Kidney (tissue), 14 donors: ENCODE data around the gene TMEM106A. TPM values are rescaled to one million over a fixed set of nuclear protein-coding genes. Genes with fewer than 3 reads are reported as not detected.

ENCODE experiments used
- DNase-seq, 5 donors: peaks; one replicate each; pipeline ENCODE4 v3.0.0-alpha.2; 2013 to 2020
- FAIRE-seq: peaks from 2 replicates; lab custom pipeline; 2012; peaks lifted over from hg19 to GRCh38; lab: Jason Lieb, UNC
- H3K27ac ChIP-seq, 2 donors: one replicate each; pipeline ENCODE4 v1.7.0; 2013; ENCODE audit warnings: low read depth in 2 of 2, low read length in 2 of 2, inconsistent platforms in 1 of 2
- H3K27me3 ChIP-seq: one replicate; pipeline ENCODE4 v1.7.1; 2013; ENCODE audit warnings: low read length, inconsistent platforms; ENCODE audit not compliant: control insufficient read depth, insufficient read depth
- H3K36me3 ChIP-seq, 3 donors: one replicate each; pipeline versions ENCODE4 v1.7.0 to v1.7.1; 2013; ENCODE audit warnings: low read length in 3 of 3, control low read depth in 1 of 3, inconsistent platforms in 1 of 3; ENCODE audit not compliant: insufficient read depth in 3 of 3, control insufficient read depth in 2 of 3
- H3K4me1 ChIP-seq, 3 donors: one replicate each; pipeline versions ENCODE4 v1.7.0 to v1.7.1; 2013; ENCODE audit warnings: low read length in 3 of 3, inconsistent platforms in 1 of 3, low read depth in 1 of 3; ENCODE audit not compliant: control insufficient read depth in 2 of 3, insufficient read depth in 2 of 3
- H3K4me3 ChIP-seq, 3 donors: one replicate each; pipeline versions ENCODE4 v1.7.0 to v1.8.1; 2013; ENCODE audit warnings: low read length in 3 of 3, control low read depth in 1 of 3, inconsistent platforms in 1 of 3
- H3K9ac ChIP-seq, 3 donors: one replicate each; pipeline versions ENCODE4 v1.7.0 to v1.7.1; 2013; ENCODE audit warnings: low read length in 3 of 3, control low read depth in 1 of 3, inconsistent platforms in 1 of 3
- H3K9me3 ChIP-seq, 3 donors: one replicate each; pipeline versions ENCODE4 v1.7.0 to v1.7.1; 2013; ENCODE audit warnings: low read length in 3 of 3, control low read depth in 1 of 3, inconsistent platforms in 1 of 3; ENCODE audit not compliant: control insufficient read depth in 2 of 3, insufficient read depth in 1 of 3
- intact Hi-C: fragments of 100-400 bp; cut with DNase I; formaldehyde crosslinking; loops from one replicate; pipeline ENCODE4 v1.11.1; 2022
- polyA plus RNA-seq: library from polyadenylated mRNA; stranded (reverse); fragments of 350-450 nt; fragmentation: Illumina TruSeq; extraction: RNeasy Lipid Tissue Mini Kit (QIAGEN cat#74804); gene quantifications from one replicate; pipeline ENCODE4 v1.2.3, GENCODE V29; 2014; ENCODE audit warnings: low read depth, low replicate concordance; ENCODE audit not compliant: insufficient read depth
- total RNA-seq: library from RNA; stranded (reverse); fragmentation: NEBNext Ultra II Directional; extraction: Animal tissue kit (Norgen Biotek cat#: 25700); gene quantifications from one replicate; pipeline ENCODE4 v1.2.1, GENCODE V29; 2021
- TF ChIP-seq, protein P1 (sequence below): IDR thresholded peaks from 3 replicates; pipeline ENCODE4 v1.5.1; 2012; ENCODE audit warnings: mild to moderate bottlenecking, moderate library complexity, borderline replicate concordance; ENCODE audit not compliant: insufficient read depth; ENCODE audit errors: extremely low read depth
- donor health status: control.
- donor health status: control.
- donor health status: control.
- donor health status: control.
- donor health status: control.
- donor health status: DM: yes; HTN: yes; CAD: no.
- donor health status: Normal renal cell carcinoma (clear cell type).

The TMEM106A gene
- total and polyA plus RNA-seq, 2 donors from 2014 or later, result 15.7 to 18.1 TPM

DNA sequence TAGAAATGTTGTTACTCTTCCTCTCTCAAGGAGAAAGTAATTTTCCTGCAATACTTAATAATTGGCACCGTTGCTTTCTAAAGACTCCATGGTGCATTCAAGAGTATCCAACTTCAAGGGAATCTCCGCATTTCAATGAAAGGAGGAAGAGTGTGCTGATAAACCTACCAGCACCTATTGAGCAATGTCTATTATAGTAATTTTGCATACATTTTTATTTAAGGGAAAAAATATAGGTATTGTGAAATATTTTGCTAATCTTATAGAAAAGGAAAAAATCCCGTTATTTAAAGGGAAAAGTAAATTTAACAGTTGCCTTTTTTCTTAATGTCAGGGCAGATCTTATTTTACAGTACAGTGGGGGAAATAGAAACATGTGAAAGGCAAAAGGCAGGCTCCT lies 1.1 kb upstream of the TMEM106A start:
- no peak for FAIRE-seq
- peaks cover 0 to 14% (median 6%) of the 10 kb centered on the region in 3 donors for H3K4me1 ChIP-seq
- H3K9ac ChIP-seq, result no peak overlapping the region
- TF ChIP-seq, protein P1, sequence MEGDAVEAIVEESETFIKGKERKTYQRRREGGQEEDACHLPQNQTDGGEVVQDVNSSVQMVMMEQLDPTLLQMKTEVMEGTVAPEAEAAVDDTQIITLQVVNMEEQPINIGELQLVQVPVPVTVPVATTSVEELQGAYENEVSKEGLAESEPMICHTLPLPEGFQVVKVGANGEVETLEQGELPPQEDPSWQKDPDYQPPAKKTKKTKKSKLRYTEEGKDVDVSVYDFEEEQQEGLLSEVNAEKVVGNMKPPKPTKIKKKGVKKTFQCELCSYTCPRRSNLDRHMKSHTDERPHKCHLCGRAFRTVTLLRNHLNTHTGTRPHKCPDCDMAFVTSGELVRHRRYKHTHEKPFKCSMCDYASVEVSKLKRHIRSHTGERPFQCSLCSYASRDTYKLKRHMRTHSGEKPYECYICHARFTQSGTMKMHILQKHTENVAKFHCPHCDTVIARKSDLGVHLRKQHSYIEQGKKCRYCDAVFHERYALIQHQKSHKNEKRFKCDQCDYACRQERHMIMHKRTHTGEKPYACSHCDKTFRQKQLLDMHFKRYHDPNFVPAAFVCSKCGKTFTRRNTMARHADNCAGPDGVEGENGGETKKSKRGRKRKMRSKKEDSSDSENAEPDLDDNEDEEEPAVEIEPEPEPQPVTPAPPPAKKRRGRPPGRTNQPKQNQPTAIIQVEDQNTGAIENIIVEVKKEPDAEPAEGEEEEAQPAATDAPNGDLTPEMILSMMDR, result no peak
- no peaks in the 10 kb centered on the region for H3K9me3 ChIP-seq
- no peak overlapping the region for H3K4me3 ChIP-seq
- DNase-seq, result no peak
- H3K36me3 ChIP-seq, result peaks cover 2 to 17% (median 7%) of the 10 kb centered on the region in 3 donors
- intact Hi-C loops, result no loop called here
- no peaks in the 10 kb centered on the region for H3K27me3 ChIP-seq
- H3K27ac ChIP-seq, result no peak overlapping the region

- Histone ChIP-seq H3K9me3 (no peaks in the 10 kb centered on the region), H3K27me3 (no peaks in the 10 kb centered on the region), H3K4me1 (peaks cover 0 to 20% (median 9%) of the 10 kb centered on the region in 3 donors), H3K27ac (peak overlapping the region; percentile 36 to 79), H3K36me3 (peaks cover 2 to 22% (median 11%) of the 10 kb centered on the region in 3 donors), H3K9ac (peak overlapping the region; percentile 14 to 87 (median 69)), H3K4me3 (peak overlapping the region; percentile 32 to 88 (median 80))
- DNase-seq (peak in 1 of 5 donors; percentile 4), FAIRE-seq (no peak)
- intact Hi-C loops, result no loop called here
- TF ChIP-seq, protein P1, result no peak
These were observed 574 bp upstream of the TMEM106A start for GRCh38 chr17:43211123-43211479.

GRCh38 chr17:43212641-43213490 lies 1.2 kb downstream of the TMEM106A start:
- H3K27ac ChIP-seq, result peak overlapping the region; percentile 80 to 89
- intact Hi-C loops, result no loop called here
- peaks cover 0 to 29% (median 14%) of the 10 kb centered on the region in 3 donors for H3K4me1 ChIP-seq
- peak overlapping the region; percentile 80 to 92 (median 88) for H3K4me3 ChIP-seq
- DNase-seq, result peak in 1 of 5 donors; percentile 33
- no peaks in the 10 kb centered on the region for H3K9me3 ChIP-seq
- TF ChIP-seq, protein P1, result no peak
- H3K27me3 ChIP-seq, result no peaks in the 10 kb centered on the region
- FAIRE-seq, result no peak
- H3K9ac ChIP-seq, result peak overlapping the region in 2 of 3 donors; percentile 76 to 96
- peaks cover 2 to 30% (median 13%) of the 10 kb centered on the region in 3 donors for H3K36me3 ChIP-seq
